SH-SY5Y (cell line): Measurements from ENCODE around the gene ABR.

Experiments used
- GATA2 ChIP-seq: IDR thresholded peaks from 2 replicates; pipeline ENCODE4 v1.6.1; 2011; ENCODE audit warnings: mild to moderate bottlenecking, low read depth, low read length
- GATA3 ChIP-seq: IDR thresholded peaks from 2 replicates; pipeline ENCODE4 v1.6.1; 2011; ENCODE audit warnings: low read depth, mild to moderate bottlenecking, low read length, moderate library complexity

- TF ChIP-seq GATA2 (no peak), GATA3 (no peak)
These were observed 170.3 kb downstream of the ABR start for GRCh38 chr17:1009229-1010085.
